ENCODE measurements around the gene MAGI1.

DNA sequence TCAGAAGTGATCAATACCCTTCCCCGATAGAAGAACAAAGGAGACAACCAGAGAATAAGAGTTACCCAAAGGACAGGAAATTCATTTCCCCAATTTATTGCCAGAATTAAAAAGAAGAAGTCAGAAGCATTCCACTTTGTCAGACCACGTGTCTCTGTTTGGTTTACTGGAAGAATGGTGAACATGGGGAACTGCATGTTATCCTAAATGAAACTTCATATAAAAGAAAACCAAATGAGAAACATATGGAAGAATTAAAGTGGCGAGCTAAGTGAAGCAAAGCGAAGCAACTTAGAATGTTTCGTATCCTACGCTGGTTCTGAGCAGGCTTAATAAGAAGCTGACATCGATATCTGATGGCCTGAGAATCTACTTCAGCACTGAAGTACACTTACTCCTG, 190.7 kb downstream of the MAGI1 start:
- TF ChIP-seq, protein P1, sequence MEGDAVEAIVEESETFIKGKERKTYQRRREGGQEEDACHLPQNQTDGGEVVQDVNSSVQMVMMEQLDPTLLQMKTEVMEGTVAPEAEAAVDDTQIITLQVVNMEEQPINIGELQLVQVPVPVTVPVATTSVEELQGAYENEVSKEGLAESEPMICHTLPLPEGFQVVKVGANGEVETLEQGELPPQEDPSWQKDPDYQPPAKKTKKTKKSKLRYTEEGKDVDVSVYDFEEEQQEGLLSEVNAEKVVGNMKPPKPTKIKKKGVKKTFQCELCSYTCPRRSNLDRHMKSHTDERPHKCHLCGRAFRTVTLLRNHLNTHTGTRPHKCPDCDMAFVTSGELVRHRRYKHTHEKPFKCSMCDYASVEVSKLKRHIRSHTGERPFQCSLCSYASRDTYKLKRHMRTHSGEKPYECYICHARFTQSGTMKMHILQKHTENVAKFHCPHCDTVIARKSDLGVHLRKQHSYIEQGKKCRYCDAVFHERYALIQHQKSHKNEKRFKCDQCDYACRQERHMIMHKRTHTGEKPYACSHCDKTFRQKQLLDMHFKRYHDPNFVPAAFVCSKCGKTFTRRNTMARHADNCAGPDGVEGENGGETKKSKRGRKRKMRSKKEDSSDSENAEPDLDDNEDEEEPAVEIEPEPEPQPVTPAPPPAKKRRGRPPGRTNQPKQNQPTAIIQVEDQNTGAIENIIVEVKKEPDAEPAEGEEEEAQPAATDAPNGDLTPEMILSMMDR (IDR thresholded peaks at IDR 0.05) = no peak
- TF ChIP-seq POLR2A (IDR thresholded peaks at IDR 0.05) = no peak

Data from lower leg skin (tissue), 3 donors.